ENCODE data around the gene DNAJC18.

GRCh38 chr5:139360384-139360783 is 78.9 kb downstream of the DNAJC18 start:
- TF ChIP-seq CTCF (conservative IDR thresholded peaks at IDR 0.05; ENCODE audit: low read depth, low read length) (no peak), EZH2 (IDR thresholded peaks at IDR 0.05; ENCODE audit: borderline replicate concordance, low read depth, low read length, poor library complexity, severe bottlenecking) (no peak)

Data from A673 (cell line).